Stimulated activated CD4-positive, alpha-beta T cell treated with anti-CD3 and anti-CD28 coated beads, TNF-alpha, amount 100 ng/mL, for 1 hour (primary cell): ENCODE data around the gene MAL.

Experiments
- DNase-seq, 3 donors: peaks; one replicate each; pipeline ENCODE4 v3.0.0-alpha.2; 2020; ENCODE audit warnings: low read depth in 3 of 3, low spot score in 1 of 3

MAL gene

DNA sequence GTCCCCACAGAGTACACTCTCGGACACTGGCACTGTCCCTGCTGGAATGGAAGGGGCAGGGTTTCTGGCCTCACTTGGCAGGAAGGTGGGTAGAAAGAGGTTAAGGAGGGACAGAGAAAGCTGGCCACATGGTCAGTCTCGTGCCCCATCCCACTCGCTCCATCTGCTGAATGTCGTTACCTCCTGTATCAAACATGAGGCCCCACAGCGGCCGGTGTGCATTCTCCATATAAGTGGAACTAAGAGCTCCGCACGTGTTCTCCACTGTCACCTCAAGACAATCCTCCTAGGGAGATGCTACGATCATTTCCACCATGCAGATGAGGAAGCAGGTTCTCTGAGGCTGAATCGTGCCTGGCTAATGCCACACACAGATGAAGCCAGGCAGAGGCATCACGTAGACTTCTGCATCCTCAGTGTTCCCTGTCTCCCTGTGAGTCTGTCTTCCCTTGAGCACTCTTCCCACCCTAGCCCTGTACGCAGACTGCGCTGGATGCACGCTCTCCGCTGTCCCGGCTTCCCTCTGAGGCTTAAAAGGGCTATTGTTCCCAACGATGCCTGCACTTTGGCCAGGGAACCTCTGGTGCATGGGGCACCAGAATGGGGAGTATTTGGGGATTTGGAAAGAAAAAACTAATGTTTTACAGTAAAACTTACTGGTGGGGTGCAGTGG lies 35.1 kb downstream of the MAL start:
- no peak for DNase-seq

DNA sequence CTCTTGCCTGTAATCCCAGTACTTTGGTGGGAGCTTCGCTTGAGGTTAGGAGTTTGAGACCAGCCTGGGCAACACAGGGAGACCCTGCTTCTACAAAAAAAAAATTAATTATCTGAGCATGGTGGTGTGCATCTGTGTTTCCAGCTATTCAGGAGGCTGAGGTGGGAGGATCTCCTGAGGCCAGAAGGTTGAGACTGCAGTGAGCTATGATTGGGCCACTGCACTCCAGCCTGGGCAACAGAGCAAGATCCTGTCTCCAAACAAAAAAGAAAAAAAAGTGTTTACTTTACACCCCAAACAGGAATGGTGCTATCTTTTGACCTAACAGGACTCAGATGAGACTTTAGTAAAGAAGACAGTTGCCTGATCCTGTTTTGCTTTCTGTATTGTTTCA lies 35.6 kb downstream of the MAL start:
- no peak for DNase-seq

DNA sequence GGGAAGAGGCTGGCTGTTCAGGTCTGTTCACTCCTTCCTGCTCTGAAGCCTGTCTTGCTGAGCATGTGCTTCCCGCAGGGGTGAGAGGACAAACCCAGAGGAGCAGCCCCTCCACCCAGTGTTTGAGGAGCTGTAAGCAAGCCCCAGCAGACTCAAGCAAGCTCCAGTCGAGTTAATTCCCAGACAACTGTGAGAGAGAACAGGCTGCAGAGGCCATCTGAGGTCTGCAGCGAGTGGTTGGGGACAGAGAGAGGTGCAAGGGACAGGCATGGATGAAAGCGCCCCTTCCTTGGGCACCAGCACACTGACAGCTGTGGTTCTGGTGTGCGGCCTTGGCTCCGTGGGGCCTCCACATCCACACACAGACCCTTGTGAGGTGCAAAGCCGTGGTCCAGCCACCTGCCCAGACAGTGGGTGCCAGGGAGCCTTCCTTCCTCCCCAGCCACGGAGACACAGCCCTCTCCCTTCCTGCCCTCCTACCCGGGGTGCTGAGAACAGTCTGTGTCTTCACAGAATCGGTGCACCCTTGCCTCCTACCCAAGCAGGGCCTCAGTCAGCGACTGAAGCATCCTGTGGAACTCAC lies 36.2 kb downstream of the MAL start:
- no peak for DNase-seq

DNA sequence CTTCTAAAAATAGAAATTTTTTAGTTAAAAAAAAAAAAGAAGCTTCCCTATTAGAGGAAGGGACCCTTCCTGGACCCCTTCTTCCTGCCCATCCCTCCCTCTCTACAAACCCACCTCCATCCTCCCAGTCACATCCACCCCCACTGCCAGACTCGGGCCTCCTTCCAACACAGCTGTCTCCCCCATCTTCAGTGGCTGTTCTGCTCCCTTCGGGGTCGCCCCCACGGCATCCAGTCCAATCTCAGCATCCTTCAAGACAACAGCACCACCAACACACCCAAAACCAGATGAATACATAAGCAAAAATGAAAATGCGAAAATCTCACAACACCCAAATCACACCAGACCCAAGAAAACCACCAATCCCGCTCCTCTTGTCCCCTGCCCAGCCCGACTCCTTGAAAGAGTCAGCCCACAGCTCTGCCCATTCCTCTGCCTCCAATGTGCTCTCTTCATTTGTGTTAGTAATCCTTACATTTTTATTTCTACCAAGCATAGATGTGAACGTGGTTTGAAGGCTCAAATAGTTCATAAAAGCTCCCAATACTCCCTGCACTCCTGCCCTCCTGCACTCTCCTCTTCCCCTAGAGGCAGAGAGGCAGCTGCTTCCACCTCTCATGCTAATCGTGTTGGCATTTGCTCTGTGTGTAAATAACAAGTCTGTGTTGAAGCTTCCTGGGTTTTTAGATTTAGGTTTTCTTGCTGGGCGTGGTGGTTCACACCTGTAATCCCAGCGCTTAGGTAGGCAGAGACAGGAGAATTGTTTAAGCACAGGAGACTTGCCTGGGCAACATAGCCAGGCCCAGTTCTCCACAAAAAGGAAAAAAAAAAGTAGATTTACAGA lies 37.0 kb downstream of the MAL start:
- DNase-seq, result no peak

DNA sequence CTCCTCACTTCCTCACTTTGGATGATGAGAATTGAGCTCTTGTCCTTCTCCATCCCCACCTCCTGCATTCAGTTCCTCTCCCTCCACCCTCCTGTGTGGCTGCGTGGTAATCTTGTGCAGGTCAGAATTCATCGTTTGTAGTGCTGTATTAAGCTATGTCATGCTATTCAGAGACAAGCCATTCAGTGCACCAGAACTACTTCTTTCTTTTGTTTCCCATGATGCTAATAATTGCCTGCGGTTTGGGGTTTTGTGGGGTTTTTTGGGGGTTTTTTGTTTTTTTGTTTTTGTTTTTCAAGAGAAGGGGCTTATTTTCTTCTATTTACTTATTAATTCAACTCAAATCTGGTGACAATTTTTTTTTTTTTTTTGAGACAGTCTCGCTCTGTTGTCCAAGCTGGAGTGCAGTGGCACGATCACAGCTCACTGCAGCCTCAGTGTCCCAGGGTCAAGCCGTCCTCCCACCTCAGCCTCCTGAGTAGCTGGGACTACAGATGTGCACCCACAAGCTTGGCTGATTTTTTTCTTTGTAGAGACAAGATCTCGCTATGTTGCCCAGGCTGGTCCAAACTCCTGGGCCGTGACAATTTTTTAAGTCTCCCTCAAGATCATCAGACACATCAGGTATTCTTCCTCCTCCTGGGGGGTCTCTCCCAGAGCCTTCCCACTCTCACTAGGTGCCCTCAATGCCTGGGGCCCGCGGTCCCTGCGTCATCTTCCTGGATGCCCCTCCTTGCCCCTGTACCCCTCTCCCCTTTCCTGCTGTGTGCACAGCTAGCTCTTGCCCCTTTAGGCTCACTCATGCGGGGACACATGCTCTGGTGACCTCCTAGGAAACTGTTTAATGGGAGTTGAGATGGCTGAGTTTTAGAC lies 37.8 kb downstream of the MAL start:
- DNase-seq, result no peak

DNA sequence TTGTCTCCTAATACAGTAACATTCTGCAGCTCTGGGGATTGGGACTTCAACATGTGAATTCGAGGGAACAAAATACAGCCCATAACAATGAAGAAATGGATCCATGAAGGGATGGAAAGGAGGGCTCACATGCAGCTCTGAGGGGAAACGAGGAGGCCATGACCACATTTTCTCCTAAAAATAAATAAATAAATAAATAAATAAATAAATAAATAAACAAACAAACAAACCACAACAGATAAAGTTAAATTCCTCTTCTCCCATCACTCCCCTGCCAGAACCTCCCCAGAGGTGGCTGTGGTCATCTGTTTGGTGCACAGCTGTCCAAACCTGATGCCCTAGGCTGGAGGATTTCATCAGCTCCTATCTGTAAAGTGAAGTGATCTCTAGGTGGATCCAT lies 42.7 kb downstream of the MAL start:
- DNase-seq, result no peak

DNA sequence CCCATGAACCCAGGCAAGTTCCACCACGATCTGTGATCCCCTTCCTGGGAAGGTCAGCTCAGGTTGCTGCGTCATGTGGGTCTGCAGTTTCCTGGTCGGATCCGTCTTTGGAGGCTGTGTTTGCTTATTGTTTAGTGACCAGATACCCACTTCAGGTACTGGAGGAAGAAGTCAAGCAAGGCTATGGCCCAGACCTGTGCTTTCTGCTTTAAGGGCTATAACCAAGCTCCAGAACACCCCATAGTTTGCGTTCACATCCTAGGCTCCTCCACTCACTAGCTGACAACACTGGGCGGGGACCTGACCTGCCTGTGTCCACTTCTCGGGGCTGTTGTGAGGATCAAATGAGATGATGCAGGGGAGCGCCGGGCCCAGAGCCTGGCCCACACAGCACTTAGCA lies 44.0 kb downstream of the MAL start:
- no peak for DNase-seq

DNA sequence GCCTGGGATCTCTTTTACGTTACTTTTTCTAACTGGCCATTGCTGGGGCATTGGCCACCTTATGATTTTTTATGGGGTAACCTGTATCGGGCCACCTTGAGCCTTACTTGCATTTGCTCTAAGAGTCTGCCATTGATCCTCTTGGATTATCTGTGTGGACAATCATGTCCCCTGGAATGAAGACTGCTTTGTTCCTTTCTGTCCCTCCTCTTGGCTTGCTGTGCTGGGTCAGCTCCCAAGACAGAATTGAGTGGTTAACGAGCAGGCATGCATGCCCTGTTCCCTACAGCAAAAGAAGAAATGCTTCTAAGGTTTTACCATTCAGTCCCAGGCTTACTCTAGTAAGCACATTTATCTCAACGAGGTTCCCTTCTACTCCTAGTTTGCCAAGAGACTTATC lies 46.3 kb downstream of the MAL start:
- no peak for DNase-seq

DNA sequence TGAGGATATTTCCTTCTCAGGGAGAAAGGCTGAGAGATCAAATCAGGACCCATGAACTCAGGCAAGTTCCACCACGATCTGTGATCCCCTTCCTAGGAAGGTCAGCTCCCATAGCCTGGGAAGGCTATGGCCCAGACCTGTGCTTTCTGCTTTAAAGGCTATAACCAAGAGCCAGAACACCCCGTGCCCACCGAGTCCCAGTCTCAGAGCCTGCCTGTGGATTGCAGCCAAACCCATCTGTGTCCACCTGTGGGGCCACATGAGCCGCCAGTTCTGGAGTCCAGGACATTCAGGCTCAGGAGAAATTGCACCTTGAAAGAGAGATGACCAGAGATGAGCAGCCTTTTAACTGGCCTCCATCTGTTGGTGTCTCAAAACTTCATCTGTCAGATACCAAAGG lies 46.9 kb downstream of the MAL start:
- no peak for DNase-seq

DNA sequence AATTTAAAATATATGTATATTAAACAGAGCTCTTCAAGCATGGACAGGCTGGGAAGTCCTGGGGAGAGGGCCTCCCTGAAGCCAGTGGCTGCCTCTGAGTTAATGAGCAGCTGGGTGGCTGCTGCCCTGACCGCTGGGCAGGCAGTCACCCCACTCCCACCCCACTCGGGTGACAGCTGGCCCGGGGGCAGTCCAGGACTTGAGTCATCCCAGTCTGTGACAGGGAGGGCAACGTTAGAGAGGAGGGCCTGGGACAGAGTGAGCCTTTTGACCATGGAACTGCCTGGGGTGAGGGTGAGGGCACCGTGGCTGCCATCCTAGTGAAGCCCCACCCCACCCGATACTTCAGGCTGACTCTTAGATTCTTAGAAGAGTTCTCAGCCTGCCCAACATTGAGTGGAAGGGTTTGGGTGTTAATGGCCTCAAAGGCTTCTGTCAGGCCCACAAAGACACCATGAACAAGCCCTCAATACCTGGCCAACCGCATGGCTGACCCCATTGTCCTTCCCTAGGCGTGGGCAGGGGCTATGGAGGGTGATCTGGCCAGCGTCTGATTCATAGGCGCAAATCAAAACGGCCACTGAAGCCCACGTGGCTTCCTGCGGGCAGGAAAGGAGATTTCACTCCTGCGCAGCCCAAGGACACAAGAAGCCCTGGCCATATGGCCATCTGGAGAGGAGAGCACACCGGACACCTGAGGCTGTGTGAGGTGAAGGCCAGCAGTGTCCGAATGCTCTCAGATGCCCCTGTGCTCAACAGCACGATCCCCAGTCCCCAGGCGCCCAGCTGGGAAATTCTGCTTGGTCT lies 48.6 kb downstream of the MAL start:
- no peak for DNase-seq

DNA sequence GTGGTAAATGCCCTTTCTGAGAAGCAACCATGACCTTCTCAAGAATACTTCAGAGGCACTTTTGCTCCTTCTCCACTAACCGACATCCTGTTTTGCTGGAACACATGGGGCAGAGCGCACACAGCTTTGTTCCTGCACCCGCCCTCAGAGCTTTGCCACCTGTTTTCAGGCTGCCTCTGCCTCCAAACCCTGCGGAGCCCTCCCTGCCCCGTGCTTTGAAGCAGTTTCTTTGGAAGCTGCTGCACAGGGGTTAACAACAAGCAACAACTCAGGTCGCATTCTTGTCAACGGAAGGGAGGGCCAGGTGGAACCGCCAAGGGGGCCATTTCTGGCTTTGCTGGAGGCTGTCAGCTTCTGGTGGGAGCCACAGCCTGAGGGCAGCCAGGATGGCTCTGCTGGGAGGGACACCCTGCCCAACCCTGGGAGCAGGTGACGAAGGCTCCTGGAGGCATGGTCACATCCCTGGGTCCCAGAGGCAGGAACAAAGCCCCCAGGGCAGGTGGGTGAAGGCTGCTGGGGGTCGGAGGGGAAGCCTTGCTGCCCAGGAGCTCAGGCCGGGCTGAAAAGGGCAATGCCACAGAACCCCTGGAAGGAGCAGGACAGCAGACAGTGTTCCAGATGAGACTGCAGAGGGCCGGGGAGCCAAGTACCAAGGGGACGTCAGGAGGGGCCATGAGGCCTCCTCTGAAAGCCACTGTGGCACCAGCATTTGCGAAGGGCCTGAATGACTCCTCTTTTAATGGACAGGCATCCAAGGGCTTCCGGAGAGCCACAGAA lies 49.3 kb downstream of the MAL start:
- DNase-seq, result peak in 2 of 3 donors; percentile 41 to 57

DNA sequence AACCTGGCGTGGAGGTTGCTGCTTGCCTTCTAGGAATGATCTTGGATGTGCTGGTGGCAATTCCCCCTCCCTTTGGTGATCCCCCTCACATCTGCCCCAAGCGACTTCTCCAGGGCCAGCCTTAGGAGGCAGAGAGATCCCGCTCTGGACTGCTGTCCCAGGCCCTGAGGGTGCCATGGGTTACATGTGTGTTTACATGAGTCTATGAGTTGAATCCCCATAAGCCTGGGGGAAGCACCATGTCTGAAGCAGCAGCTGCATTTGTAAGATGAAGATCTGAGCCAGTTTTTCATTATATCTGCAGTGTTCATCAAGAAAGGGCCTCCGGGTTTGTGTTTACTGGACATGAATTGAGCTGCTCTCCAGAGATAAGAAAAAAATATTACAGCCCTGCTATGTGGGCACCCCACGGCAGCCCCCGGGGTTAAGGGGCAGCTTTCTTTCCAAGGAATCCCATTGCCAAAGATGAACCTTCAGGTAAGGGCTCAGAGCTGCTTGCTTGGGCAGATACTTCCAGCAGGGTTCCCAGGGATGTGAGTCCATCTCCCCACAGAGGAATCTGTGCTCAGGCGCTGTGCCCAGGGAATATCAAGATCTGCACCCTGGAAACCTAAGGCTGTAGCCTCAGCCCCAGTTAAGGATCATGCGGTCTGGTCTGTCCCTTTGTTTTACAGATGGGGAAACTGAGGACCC lies 50.1 kb downstream of the MAL start:
- no peak for DNase-seq

DNA sequence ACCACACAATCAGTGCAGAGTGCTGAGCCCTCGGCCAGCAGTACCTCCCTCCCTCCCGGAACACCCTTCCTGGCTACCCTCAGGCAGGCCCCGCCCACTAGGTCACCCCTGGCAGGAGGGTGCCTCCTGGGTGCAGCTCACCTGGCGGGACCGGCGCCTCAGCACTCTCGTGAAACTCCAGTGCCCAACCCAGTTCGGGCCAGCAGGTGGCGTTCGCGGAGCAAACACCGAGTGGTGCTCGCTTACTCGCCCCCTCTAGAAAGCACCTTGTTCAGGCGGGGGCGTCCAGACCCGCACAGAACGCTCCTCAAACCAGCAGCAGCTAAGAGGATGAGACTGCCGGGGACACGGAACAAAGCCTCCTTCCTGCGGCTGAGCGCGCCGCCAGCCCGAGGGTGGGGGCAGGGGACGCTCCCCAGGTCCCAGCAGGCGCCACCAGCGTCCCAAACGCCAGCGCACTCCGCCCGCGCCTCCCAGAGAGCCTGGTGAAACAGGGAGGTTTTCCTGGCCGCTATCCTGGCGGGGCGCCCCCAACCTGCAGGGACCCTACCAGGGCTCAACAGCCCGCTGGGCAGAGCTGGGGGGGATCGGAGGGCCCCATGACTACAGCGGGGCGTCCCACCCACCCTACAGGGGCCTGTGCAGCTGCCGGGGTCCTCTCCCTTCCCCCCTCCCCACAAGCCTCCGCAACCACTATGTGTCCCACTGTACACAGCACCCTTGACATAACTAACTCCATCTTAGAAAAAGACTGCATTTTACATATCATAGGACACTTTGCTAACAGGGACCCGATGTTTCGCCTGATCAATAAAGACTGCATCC lies 51.4 kb downstream of the MAL start:
- DNase-seq, result peak; percentile 81 to 85 (median 84)

DNA sequence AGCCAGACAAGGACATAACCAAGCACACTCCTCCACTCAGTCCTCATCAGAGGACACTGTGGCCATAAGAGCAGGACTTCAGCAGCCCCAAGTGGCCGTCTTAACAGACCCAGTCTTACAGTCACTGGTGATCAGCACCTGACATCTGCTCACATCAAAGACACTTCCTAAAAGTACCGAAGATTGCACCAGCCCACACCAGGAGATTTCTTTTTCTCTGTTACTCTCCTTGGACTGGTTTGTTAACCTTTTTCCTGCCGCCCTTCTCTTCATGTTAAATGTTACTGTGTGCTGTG lies 52.0 kb downstream of the MAL start:
- DNase-seq, result no peak

DNA sequence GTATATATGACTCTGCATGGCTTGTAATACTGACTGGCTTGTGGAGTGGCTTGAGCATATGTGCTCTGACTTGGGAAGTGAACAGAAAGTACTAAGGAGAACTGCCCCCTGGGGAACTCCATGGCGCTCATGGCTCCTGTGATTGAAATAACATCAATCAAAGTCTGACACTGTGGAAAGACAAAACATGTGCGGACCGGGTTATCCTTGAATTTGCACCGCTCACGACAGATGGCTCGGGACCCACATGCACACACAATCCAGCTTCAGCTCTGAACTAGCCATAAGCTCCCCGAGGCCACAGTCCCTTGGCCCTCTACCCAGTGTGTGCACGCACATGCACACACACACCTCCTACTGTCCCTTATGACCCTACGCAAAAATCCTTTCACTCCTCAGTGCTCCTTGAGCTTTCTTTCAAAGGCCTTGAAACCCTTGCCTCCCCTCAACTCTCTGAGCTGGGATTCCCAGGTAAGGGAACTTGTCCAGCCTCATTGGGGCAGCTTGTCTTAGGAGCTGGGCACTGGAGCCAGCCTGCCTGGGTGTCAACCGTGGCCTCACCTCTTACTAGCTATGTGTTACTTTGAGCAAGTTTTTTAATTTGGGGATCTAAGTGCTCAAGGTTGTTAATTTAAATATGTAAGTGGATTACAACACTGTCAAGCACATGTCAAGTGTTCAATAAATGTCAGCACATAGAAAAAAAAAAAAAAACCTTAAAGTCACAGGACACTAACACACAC lies 52.5 kb downstream of the MAL start:
- no peak for DNase-seq

DNA sequence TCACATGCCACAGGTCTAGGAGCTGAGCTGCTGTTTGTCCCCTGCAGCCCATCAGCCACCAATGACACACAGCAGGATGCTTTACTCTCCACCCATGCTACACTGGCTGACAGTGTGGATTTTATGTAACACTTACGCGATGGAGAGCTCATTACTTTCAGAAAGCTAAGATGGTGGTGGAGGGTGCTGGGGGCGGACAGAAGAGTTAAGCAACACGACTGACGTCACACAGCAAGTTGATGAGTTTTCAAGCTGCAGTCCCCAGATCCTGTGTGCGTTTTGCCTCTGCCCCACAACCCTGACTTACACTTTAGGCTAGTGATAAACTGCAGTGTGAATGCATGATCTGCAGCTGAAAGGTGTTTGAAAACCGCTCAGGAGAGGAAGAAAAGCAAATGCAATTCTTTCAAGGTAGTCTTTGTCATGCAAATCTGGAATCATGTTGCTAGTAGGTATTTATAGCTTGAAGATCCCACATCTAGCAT lies 53.7 kb downstream of the MAL start:
- DNase-seq, result no peak

DNA sequence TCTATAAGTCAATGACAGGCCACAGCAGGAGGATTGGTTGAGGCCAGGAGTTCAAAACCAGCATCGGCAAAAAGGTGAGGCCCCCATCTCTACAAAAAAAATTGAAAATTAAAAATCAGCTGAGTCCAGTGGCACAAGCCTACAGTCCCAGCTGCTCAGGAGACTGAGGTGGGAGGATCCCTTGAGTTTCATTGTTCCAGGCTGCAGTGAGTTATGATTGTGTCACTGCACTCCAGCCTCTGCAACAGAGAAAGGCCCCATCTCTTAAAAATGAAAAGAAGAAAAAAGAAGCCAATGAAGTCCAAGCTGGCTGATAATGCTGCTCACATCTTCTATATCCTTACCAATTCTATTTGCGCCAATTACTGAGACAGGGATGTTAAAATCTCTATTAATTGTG lies 57.0 kb downstream of the MAL start:
- DNase-seq, result no peak

DNA sequence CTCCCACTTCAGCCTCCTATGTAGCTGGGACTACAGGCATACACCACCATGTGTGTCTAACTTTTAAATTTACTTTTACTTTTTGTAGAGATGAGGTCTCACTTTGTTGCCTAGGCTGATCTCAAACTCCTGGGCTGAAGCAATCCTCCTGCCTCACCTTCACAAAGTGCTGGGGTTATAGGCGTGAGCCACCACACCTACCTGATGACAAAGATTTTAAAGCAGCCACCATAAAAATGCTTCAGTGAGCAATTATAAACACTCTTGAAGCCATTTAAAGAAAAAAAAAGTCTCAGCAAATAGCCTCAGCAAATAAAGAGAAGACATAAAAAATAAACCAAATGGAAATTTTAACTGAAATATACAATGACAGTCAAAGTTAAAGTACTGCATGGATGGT lies 60.5 kb downstream of the MAL start:
- no peak for DNase-seq
